EH (cell line): ENCODE data around the gene CHM.
"Not testable (repeated sequence)": the region's sequence is repeated elsewhere in the genome, so short reads cannot be mapped to it uniquely, and the experiment has no call there.

Source experiments
- DNase-seq: peaks from one replicate; pipeline ENCODE4 v3.0.0-alpha.2; 2015; ENCODE audit warnings: low read depth

CHM gene

GRCh38 chrX:86047174-86047935, at the start of gene CHM:
CHM (minus strand) TSS chrX:86047558; CDS start chrX:86047532, 26 bp downstream.
- peak; percentile 83 for DNase-seq

GRCh38 chrX:86078650-86079049, 31.3 kb upstream of the CHM start:
- no peak for DNase-seq

GRCh38 chrX:86066998-86067397, 19.6 kb upstream of the CHM start:
- peak; percentile 2 for DNase-seq

- no peak for DNase-seq
Measured at GRCh38 chrX:86061407-86061806, 14.0 kb upstream of the CHM start.

DNA sequence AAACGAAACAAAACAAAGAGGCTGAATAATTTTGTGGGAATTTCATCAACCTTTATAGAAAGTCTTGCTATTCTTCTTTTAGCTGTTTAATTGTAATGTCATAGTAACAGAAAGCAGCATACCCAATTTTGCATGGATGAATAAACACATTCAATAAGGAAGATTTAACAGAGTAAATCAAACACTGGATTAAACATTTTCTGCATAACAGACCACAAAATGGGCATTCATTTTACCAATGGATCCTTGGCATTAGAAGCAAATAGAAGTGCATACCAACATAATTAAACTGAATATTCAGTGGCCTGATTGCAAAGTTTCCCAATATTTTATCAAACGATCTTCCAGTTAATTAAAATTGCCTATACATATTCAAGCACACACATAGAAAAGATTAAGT, 4.4 kb upstream of the CHM start:
- DNase-seq, result no peak

DNA sequence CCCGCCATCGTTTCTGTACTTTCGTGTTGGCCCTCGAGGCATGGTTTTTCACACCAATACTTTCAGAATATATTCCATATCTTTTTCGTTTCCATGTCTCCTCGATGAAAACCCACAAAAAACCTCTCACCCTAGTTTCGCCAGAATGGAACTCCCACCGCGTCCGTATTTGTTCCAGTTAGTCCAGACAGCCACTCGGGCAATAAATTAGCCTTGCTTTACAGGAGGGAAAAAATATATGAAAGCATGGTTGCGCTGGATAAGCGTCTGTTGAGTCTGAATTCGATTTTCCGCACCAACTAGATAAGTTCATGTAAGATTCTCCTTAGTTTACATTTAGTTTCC, 550 bp upstream of the CHM start:
- no peak for DNase-seq

DNA sequence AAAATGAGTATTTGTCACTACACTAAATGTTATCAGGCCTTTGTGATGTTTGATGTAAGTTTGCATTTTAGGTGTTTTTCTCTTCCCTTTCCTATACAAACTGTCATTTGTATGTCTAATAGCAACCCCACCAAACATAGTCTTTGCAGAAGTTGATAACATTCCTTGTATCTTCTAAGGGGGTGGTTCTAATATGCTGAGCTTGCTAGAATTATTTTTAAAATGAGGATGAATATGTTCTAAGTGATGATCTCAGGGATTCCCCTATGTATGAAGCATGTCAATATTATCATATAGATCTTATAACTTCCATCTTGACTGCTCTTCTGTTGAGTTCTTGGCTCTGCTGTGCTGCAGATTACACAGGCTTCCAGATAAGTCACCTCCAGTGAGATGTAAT, 3.1 kb downstream of the CHM start:
- DNase-seq, result no peak

DNA sequence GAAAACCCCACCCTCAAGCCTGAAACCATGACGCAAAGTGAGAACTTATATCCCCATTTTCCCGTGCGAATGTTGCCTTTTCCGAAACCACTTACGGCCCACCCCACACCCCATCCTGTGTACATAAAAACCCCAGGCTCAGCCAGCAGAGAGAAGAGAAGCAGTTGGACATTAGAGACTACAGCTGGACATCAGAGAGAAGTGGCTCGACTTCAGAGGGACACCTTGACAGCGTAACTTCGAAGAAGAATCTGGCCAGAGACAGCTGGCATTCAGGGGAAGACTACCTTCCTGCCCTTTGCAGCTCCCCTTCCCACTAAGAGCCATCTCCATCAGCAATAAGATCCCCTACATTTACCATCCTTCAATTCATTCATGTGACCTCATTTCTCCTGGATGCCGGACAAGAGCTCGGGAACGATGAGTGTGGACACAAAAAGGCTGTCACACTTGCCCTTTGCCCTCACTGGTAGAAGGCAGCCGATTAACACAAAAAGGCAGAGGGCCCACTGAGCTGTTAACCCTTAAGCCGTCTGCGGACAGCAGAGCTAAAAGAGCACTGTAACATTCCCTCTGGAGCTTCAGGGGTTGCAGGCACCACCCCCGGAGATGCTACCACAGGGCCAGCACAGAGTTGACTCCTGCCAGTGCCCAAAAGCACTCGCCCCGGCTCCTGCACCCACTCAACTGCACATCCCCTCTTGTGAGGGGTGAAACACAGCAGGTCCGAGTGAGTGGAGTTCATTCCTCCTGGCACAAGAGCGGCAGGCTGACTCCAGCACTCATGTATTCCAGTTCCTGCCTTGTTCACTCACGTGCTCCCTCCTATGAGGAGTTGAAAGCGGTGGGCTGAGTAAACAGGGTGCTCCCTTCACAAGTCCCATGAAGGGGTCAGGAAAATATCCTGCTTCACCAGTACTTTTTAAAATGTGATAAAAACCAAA, 7.5 kb downstream of the CHM start:
- DNase-seq, result no peak

DNA sequence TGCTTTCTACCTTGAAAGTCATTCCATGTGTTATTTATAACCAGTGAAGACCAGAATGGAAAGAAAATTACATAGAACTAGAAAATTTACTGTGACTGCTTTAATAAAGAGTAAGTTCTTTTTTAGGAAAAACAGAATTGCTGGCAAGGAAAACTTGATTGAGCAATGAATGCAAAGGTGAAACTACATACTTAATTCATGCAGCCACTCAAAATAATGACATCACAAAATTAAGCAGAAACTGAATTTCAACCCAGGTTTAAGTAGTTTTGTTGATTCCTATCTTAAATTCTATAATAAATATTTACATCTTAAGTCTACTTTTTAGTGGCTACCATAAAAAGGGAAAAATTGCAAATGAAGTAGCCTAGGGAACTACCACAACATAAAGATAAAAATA, 14.0 kb downstream of the CHM start:
- no peak for DNase-seq

DNA sequence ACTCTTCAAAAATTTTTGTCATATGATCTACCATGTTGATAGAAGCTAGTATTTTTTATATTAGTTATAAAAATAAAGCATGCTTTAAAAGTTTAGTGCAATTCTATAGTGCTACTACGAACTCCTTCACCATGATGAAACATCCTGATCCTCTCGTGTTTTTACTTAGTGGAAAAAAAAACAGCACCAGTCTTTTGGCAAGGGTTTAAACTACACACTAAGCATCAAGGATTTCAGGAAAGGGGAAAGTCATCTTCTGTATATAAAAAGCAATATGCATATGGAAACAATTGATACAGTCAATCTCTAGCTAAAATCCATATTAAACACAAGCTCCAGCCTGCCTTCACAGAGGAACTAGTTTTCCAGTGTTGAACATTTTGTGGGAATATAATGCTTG, 18.7 kb downstream of the CHM start:
- no peak for DNase-seq

- no peak for DNase-seq
Measured at GRCh38 chrX:86023811-86024210, 23.5 kb downstream of the CHM start.

DNA sequence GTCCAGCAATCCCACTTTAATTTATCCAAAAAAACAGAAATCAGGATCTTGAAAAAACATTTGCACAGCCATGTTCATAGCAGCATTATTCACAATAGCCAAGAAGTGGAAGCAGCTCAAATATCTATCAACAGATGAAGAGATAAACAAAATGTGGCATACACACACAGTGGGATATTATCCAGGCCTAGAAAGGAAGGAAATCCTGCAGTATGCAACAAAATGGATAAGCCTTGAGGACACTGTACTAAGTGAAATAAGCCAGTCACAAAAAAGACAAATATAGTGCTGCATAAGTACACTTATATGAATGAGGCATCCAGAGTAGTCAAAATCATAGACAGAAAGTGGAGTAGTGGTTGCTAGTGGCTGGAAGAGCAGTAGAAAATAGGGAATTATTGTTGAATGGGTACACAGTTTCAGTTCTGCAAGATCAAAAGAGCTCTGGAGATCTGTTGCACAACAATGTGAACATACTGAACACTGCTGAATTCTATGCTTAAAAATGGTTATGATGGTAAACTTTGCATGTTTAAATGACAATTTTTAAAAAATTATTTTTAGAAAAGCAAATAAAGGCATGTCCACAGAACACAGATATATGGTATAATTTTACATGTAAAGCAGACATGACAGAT, 25.6 kb downstream of the CHM start:
- DNase-seq, result no peak

GRCh38 chrX:86016139-86016538, 31.2 kb downstream of the CHM start:
- no peak for DNase-seq

- not testable (repeated sequence) for DNase-seq
Measured at GRCh38 chrX:86014959-86015358, 32.4 kb downstream of the CHM start.

DNA sequence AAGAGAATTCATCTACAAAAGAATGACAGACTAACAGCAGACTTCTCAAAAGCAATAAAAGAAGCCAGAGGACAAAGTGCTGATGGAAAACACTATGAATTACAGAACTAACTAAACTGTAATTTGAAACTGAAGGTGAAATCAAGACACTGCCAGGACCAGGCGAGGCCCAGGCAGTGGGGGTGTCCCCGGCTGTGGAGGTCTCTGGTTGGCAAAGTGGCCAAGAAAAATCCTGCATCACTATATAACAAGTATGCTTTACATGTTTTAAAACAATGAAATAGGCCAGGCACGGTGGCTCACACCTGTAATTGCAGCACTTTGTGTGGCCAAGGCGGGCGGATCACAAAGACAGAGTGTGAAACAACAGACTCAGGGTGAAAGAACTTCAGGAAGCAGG, 32.9 kb downstream of the CHM start:
- no peak for DNase-seq

- DNase-seq, result no peak
Measured at GRCh38 chrX:86013792-86014191, 33.6 kb downstream of the CHM start.

DNA sequence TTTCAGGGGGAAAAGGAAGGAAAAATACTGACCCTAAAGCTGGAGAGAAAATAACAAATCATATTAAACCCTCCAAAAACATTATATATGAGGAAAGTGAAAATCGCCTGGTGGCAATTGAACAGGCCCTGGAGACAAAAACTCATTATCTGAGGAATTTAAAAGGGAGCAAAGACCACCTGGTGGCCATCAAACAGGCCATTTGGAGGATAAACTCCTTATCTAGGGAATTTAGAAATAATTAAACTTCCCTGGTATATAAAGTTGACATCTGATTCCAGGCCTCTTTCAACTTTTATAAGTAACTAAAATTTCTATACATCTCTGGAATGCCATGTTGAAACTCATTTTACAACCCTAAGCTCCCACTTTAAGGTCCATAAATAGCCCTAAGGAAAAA, 35.2 kb downstream of the CHM start:
- DNase-seq, result no peak

- not testable (repeated sequence) for DNase-seq
Measured at GRCh38 chrX:86009803-86010202, 37.6 kb downstream of the CHM start.

GRCh38 chrX:86007891-86008290, 39.5 kb downstream of the CHM start:
- DNase-seq, result not testable (repeated sequence)

GRCh38 chrX:86002076-86002896, 45.1 kb downstream of the CHM start:
- peak; percentile 43 for DNase-seq

- DNase-seq, result no peak
Measured at GRCh38 chrX:85998954-85999353, 48.4 kb downstream of the CHM start.

- DNase-seq, result no peak
Measured at GRCh38 chrX:85996555-85996954, 50.8 kb downstream of the CHM start.
